Measurements from ENCODE around the gene SLC5A11. TPM values are rescaled to one million over a fixed set of nuclear protein-coding genes. Genes with fewer than 3 reads are reported as not detected.

The SLC5A11 gene
- total and polyA plus RNA-seq, 2 donors (not counting 1 experiment from before 2014, with no cell fraction given) = under 0.01 TPM; not detected in 1

DNA sequence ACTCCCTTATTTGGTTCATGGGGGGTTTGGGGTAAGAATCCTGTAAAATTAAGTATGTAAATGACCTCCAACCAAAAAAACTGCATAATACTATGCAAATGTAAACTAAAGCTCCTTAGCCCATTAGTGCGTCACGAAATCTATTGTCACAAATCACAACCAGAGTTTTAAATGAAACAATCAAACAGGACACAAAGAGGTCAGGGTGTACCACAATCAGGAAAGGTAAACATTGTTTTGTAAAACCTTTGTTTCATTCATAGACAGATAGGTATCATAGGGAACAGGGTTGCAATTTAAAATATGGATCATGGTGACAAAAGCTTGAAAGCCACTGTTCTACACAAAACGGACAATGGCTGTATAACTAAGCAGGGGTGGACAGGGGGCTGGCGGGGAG, 108.4 kb downstream of the SLC5A11 start:
- H3K4me2 ChIP-seq (ENCODE audit: extremely low read depth, insufficient read depth, low read length) = no peak overlapping the region
- TF ChIP-seq, protein P1, sequence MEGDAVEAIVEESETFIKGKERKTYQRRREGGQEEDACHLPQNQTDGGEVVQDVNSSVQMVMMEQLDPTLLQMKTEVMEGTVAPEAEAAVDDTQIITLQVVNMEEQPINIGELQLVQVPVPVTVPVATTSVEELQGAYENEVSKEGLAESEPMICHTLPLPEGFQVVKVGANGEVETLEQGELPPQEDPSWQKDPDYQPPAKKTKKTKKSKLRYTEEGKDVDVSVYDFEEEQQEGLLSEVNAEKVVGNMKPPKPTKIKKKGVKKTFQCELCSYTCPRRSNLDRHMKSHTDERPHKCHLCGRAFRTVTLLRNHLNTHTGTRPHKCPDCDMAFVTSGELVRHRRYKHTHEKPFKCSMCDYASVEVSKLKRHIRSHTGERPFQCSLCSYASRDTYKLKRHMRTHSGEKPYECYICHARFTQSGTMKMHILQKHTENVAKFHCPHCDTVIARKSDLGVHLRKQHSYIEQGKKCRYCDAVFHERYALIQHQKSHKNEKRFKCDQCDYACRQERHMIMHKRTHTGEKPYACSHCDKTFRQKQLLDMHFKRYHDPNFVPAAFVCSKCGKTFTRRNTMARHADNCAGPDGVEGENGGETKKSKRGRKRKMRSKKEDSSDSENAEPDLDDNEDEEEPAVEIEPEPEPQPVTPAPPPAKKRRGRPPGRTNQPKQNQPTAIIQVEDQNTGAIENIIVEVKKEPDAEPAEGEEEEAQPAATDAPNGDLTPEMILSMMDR (conservative IDR thresholded peaks at IDR 0.05 in 1 of 2, IDR thresholded peaks at IDR 0.05 in 1 of 2; ENCODE audit: low read depth in 1 of 2, low read length in 2 of 2) = no peak
- TF ChIP-seq EZH2 (IDR thresholded peaks at IDR 0.05; ENCODE audit: low read length, missing control alignments) = no peak
- H3K36me3 ChIP-seq (ENCODE audit: control insufficient read depth, insufficient read depth, low read length) = peaks cover 25% of the 10 kb centered on the region
- no peaks in the 10 kb centered on the region for H3K4me1 ChIP-seq (ENCODE audit: control insufficient read depth, extremely low read depth, insufficient read depth, low read length)
- no peaks in the 10 kb centered on the region for H3K27me3 ChIP-seq (ENCODE audit: control insufficient read depth, insufficient read depth, low read length)
- H2AFZ ChIP-seq (ENCODE audit: low read length) = no peak overlapping the region
- H3K9ac ChIP-seq (ENCODE audit: insufficient read depth, low read length) = no peak overlapping the region
- H3K27ac ChIP-seq (ENCODE audit: insufficient read depth, low read length) = no peak overlapping the region
- no peak overlapping the region for H3K4me3 ChIP-seq (replicated peaks in 1 of 4; ENCODE audit: control extremely low read depth in 1 of 4, insufficient read depth in 1 of 4, low read depth in 3 of 4, low read length in 4 of 4)
- no peaks in the 10 kb centered on the region for H3K79me2 ChIP-seq (ENCODE audit: control insufficient read depth, insufficient read depth, low read length)
- no peaks in the 10 kb centered on the region for H4K20me1 ChIP-seq (ENCODE audit: control insufficient read depth, extremely low read depth, insufficient read depth, low read length)
- no peak for DNase-seq (ENCODE audit: low read depth in 2 of 2)
- no peaks in the 10 kb centered on the region for H3K9me3 ChIP-seq (ENCODE audit: control insufficient read depth, insufficient read depth, low read depth, low read length)

DNA sequence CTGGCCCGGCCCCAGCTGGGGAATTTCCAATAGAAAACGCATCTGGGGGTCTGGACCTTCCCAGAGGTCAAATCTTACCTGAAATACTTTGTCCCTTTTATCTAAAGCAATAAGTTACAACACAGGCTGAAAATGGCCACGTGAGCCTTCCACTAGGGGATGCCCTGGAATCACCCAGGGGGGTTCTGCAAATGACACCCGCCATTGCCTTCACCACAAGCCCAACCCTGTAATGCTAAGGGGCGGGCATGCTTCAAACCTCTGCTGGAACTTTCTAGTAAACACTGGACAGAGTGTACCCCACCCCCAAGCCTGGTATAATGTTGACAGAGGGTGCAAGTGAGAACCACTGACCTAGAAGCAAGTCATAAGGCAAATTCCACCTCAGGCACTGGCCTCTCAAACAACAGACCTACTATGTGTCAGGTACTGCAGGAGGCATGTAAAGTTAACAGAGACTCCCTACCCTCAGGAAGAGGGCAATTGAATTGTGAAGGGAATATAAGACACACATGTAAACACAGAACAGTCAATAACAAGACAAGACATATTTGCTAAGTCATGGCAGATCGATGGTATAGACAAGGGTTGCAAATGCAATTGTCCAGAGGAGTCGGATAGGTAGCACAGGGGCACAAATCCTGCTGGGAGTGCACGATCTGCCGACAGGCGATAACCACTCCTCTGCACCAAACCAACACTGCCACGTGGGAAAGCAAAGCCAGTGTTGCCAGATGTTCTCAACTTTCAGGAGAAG, 110.4 kb downstream of the SLC5A11 start:
- Histone ChIP-seq H3K4me2 (ENCODE audit: extremely low read depth, insufficient read depth, low read length) (no peak overlapping the region), H3K27ac (ENCODE audit: insufficient read depth, low read length) (no peak overlapping the region), H3K79me2 (ENCODE audit: control insufficient read depth, insufficient read depth, low read length) (no peaks in the 10 kb centered on the region), H2AFZ (ENCODE audit: low read length) (no peak overlapping the region), H3K9ac (ENCODE audit: insufficient read depth, low read length) (no peak overlapping the region), H3K4me1 (ENCODE audit: control insufficient read depth, extremely low read depth, insufficient read depth, low read length) (no peaks in the 10 kb centered on the region), H3K9me3 (ENCODE audit: control insufficient read depth, insufficient read depth, low read depth, low read length) (no peaks in the 10 kb centered on the region), H3K4me3 (replicated peaks in 1 of 4; ENCODE audit: control extremely low read depth in 1 of 4, insufficient read depth in 1 of 4, low read depth in 3 of 4, low read length in 4 of 4) (no peak overlapping the region), H4K20me1 (ENCODE audit: control insufficient read depth, extremely low read depth, insufficient read depth, low read length) (no peaks in the 10 kb centered on the region), H3K36me3 (ENCODE audit: control insufficient read depth, insufficient read depth, low read length) (peaks cover 26% of the 10 kb centered on the region), H3K27me3 (ENCODE audit: control insufficient read depth, insufficient read depth, low read length) (no peaks in the 10 kb centered on the region)
- TF ChIP-seq, protein P1 (conservative IDR thresholded peaks at IDR 0.05 in 1 of 2, IDR thresholded peaks at IDR 0.05 in 1 of 2; ENCODE audit: low read depth in 1 of 2, low read length in 2 of 2) = no peak
- TF ChIP-seq EZH2 (IDR thresholded peaks at IDR 0.05; ENCODE audit: low read length, missing control alignments) = no peak
- DNase-seq (ENCODE audit: low read depth in 2 of 2) = no peak

DNA sequence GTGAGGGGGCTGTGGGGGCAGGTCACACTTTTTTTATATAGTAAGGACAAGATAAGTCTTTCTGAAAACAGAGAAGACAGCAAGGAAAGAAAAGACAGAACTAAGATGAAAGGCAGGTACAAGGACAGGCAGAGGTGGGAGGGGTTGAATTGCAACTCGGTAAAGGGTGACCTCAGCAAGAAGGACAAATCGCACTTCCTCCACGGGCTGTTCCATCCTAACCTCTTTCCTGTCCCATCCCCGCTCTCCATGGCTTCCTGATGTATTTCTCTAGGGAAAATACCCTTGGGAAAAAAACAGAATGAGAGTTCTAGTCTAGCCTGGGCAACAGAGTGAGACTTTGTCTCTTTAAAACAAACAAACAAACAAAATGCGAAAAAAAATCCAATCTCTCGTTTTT, 112.1 kb downstream of the SLC5A11 start:
- Histone ChIP-seq H3K9ac (ENCODE audit: insufficient read depth, low read length) (no peak overlapping the region), H3K36me3 (ENCODE audit: control insufficient read depth, insufficient read depth, low read length) (peaks cover 27% of the 10 kb centered on the region)
- TF ChIP-seq, protein P1 (conservative IDR thresholded peaks at IDR 0.05 in 1 of 2, IDR thresholded peaks at IDR 0.05 in 1 of 2; ENCODE audit: low read depth in 1 of 2, low read length in 2 of 2) = no peak
- no peak for TF ChIP-seq EZH2 (IDR thresholded peaks at IDR 0.05; ENCODE audit: low read length, missing control alignments)

More for the DNA sequence above, 112.1 kb downstream of the SLC5A11 start:
- Histone ChIP-seq H4K20me1 (ENCODE audit: control insufficient read depth, extremely low read depth, insufficient read depth, low read length) (no peaks in the 10 kb centered on the region), H3K27ac (ENCODE audit: insufficient read depth, low read length) (no peak overlapping the region), H3K79me2 (ENCODE audit: control insufficient read depth, insufficient read depth, low read length) (no peaks in the 10 kb centered on the region), H3K27me3 (ENCODE audit: control insufficient read depth, insufficient read depth, low read length) (no peaks in the 10 kb centered on the region), H3K4me1 (ENCODE audit: control insufficient read depth, extremely low read depth, insufficient read depth, low read length) (no peaks in the 10 kb centered on the region), H2AFZ (ENCODE audit: low read length) (no peak overlapping the region), H3K9me3 (ENCODE audit: control insufficient read depth, insufficient read depth, low read depth, low read length) (no peaks in the 10 kb centered on the region), H3K4me2 (ENCODE audit: extremely low read depth, insufficient read depth, low read length) (no peak overlapping the region), H3K4me3 (replicated peaks in 1 of 4; ENCODE audit: control extremely low read depth in 1 of 4, insufficient read depth in 1 of 4, low read depth in 3 of 4, low read length in 4 of 4) (no peak overlapping the region)
- no peak for DNase-seq (ENCODE audit: low read depth in 2 of 2)

Other genes with a start within 250 kb of the SLC5A11 start
- gene TNRC6A, start 116.3 kb upstream of the SLC5A11 start, total RNA-seq = 37.0 and 49.4 TPM in 2 replicates
- gene TNRC6A, start 116.3 kb upstream of the SLC5A11 start, polyA plus RNA-seq = 51.5 and 52.2 TPM in 2 replicates
- 24.7 and 43.4 TPM in 2 replicates for gene ARHGAP17, start 169.4 kb downstream of the SLC5A11 start, total RNA-seq
- gene ARHGAP17, start 169.4 kb downstream of the SLC5A11 start, polyA plus RNA-seq = 60.0 and 61.6 TPM in 2 replicates

Measured in fibroblast of lung (primary cell).